ENCODE measurements around the gene PMEPA1. TPM values are rescaled to one million over a fixed set of nuclear protein-coding genes. Genes with fewer than 3 reads are reported as not detected.
A peak's percentile ranks its signal among the peaks of the same experiment; 100 is the strongest.

Gene PMEPA1
- total RNA-seq, 2 experiments from 2014 or later, result 15.7 to 18.0 TPM

GRCh38 chr20:57680131-57680716 is 29.6 kb downstream of the PMEPA1 start:
- POLR2A ChIA-PET, result interaction anchor here (2.1 to 2.3 kb wide), 2 partner anchors 57 to 60 kb away, joined by 7 to 8 read pairs; partner anchors contain the start of gene ZBP1
- intact Hi-C loops (cut with DNase I, micrococcal nuclease), result no loop called here
- peaks cover 35% of the 10 kb centered on the region for H3K4me1 Mint-ChIP-seq (ENCODE audit: low read depth)
- DNase-seq (peak in 2 of 14 experiments; percentile 38 to 49), ATAC-seq (ENCODE audit: poor library complexity) (no peak)
- Histone ChIP-seq H3K27me3 (ENCODE audit: control insufficient read depth in 1 of 2, insufficient read depth in 2 of 2, low read length in 2 of 2) (peaks cover 0 to 2% of the 10 kb centered on the region in 2 experiments), H3K4me3 (ENCODE audit: low read length) (no peak overlapping the region), H3K4me1 (ENCODE audit: insufficient read depth, low read length) (peaks cover 15% of the 10 kb centered on the region), H3K9me3 (ENCODE audit: control insufficient read depth in 1 of 2, insufficient read depth in 1 of 2, low read length in 2 of 2) (no peaks in the 10 kb centered on the region), H3K36me3 (ENCODE audit: insufficient read depth, low read length) (no peaks in the 10 kb centered on the region), H3K27ac (ENCODE audit: low read depth in 1 of 2, low read length in 2 of 2) (no peak overlapping the region)
- H3K36me3 Mint-ChIP-seq (ENCODE audit: low read depth), result no peaks in the 10 kb centered on the region
- H3K4me3 Mint-ChIP-seq, result no peak overlapping the region
- no peaks in the 10 kb centered on the region for H3K9me3 Mint-ChIP-seq
- no peak overlapping the region for H3K27ac Mint-ChIP-seq
- TF ChIP-seq CTCF (IDR thresholded peaks at IDR 0.05), result no peak
- CTCF ChIA-PET, result interaction anchor here (2.5 kb wide), 1 partner anchor 58 kb away, joined by 11 read pairs; no protein-coding TSS in a partner anchor
- H3K27me3 Mint-ChIP-seq, result no peaks in the 10 kb centered on the region

DNA sequence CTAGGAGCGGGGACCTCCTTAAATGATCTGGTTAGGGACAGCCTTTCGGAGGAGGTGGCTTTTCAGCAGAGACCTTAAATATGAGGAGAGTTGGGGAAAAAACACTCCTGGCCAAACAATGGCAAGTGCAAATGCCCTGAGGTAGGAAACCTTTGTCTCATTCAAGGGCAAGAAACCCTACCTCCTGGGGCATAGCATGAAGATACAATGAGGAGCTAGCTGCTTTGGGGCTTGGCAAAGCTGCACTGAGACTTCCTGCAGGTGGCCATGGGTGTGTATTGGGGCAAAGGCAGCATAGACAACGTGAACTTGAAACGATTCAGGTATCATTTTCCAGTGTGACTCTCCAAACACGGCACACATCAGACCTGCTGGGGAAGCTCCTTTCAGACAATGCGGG is 30.7 kb downstream of the PMEPA1 start:
- TF ChIP-seq CTCF (IDR thresholded peaks at IDR 0.05), result no peak
- Mint-ChIP-seq H3K4me3 (no peak overlapping the region), H3K27me3 (no peaks in the 10 kb centered on the region), H3K36me3 (ENCODE audit: low read depth) (no peaks in the 10 kb centered on the region), H3K9me3 (no peaks in the 10 kb centered on the region), H3K4me1 (ENCODE audit: low read depth) (peaks cover 35% of the 10 kb centered on the region), H3K27ac (no peak overlapping the region)
- ATAC-seq (ENCODE audit: poor library complexity), result no peak
- CTCF ChIA-PET, result no interaction called here
- peaks cover 0 to 2% of the 10 kb centered on the region in 2 experiments for H3K27me3 ChIP-seq (ENCODE audit: control insufficient read depth in 1 of 2, insufficient read depth in 2 of 2, low read length in 2 of 2)
- no peak for DNase-seq
- no peaks in the 10 kb centered on the region for H3K9me3 ChIP-seq (ENCODE audit: control insufficient read depth in 1 of 2, insufficient read depth in 1 of 2, low read length in 2 of 2)
- intact Hi-C loops (cut with DNase I, micrococcal nuclease), result no loop called here
- no peak overlapping the region for H3K4me3 ChIP-seq (ENCODE audit: low read length)
- POLR2A ChIA-PET, result no interaction called here
- H3K27ac ChIP-seq (ENCODE audit: low read depth in 1 of 2, low read length in 2 of 2), result no peak overlapping the region
- peaks cover 15% of the 10 kb centered on the region for H3K4me1 ChIP-seq (ENCODE audit: insufficient read depth, low read length)
- no peaks in the 10 kb centered on the region for H3K36me3 ChIP-seq (ENCODE audit: insufficient read depth, low read length)

DNA sequence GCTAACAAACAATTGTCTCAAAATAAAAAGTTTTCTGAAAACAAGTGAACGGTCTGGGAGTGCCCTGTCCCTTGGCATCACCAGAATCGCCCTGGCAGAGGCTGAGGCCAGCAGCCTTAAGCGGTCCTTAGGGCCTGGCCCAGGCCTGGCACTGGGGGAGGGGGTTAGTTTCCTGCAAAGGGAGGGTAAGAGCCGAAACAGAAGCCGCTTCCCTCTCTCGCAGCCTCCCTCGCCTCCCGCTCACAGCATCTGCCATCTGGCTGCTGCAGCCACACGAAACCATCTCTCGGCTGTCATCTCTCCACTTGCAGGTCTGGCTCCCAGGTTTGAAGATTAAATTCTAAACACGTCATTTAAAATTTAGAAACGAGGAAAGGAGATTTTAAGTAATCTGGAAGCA is 31.5 kb downstream of the PMEPA1 start:
- Histone ChIP-seq H3K27ac (ENCODE audit: low read depth in 1 of 2, low read length in 2 of 2) (no peak overlapping the region), H3K4me3 (ENCODE audit: low read length) (no peak overlapping the region), H3K9me3 (ENCODE audit: control insufficient read depth in 1 of 2, insufficient read depth in 1 of 2, low read length in 2 of 2) (no peaks in the 10 kb centered on the region), H3K36me3 (ENCODE audit: insufficient read depth, low read length) (no peaks in the 10 kb centered on the region), H3K4me1 (ENCODE audit: insufficient read depth, low read length) (peaks cover 15% of the 10 kb centered on the region), H3K27me3 (ENCODE audit: control insufficient read depth in 1 of 2, insufficient read depth in 2 of 2, low read length in 2 of 2) (peaks cover 0 to 2% of the 10 kb centered on the region in 2 experiments)
- ATAC-seq (ENCODE audit: poor library complexity) (no peak), DNase-seq (no peak)
- Mint-ChIP-seq H3K27ac (no peak overlapping the region), H3K27me3 (no peaks in the 10 kb centered on the region), H3K9me3 (no peaks in the 10 kb centered on the region), H3K36me3 (ENCODE audit: low read depth) (no peaks in the 10 kb centered on the region), H3K4me3 (no peak overlapping the region), H3K4me1 (ENCODE audit: low read depth) (peaks cover 36% of the 10 kb centered on the region)
- ChIA-PET POLR2A (no interaction called here), CTCF (no interaction called here)
- intact Hi-C loops (cut with DNase I, micrococcal nuclease), result no loop called here
- no peak for TF ChIP-seq CTCF (IDR thresholded peaks at IDR 0.05)

All from CD4-positive, alpha-beta T cell (primary cell).